GM19395 (cell line): ENCODE results near the gene TMEM267.
"Not testable (repeated sequence)": the region's sequence is repeated elsewhere in the genome, so short reads cannot be mapped to it uniquely, and the experiment has no call there.

Source experiments
- ATAC-seq: cut with Tn5 transposase; IDR thresholded peaks from one replicate; pipeline ENCODE4 v1.9.1; 2021; ENCODE audit warnings: mild to moderate bottlenecking, moderate library complexity; ENCODE audit not compliant: unreplicated experiment

The TMEM267 gene

DNA sequence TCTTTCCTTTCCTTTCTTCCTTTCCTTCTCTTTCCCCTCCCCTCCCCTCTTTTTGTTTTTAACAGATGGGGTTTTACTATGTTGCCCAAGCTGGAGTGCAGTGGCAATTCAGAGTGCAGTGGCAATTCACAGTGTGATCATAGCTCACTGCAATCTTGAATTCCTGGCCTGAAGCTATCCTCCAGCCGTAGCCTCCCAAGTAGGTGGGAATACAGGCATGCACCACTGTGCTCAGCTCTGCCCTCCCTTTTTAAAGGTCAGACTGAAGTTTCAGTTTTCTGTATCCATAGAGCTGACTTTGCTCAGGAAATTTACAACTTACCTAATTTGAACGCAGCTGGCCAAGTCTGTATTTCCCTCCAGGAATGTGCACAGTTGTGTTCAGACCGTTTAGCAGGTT is 72.2 kb downstream of the TMEM267 start:
- no peak for ATAC-seq

DNA sequence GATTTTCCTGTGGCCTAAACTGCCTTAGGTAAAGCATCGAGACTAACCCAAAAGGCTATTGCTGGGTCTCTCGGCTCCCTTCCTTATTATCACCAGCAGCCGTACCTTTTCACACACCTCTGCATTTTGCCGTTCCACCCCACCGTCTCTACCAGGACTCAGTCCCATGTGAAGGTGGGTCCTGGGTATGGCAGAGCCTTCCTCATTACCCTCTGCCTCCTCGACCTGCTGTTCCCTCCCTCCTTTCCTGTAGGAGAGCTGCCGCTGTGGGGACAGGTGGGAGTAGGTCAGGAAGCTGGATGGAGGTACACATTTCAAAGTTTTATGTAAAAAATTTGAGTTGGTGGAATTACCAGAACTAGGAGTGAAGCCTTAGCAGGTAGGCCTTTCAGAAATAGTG is 73.3 kb downstream of the TMEM267 start:
- ATAC-seq, result no peak

DNA sequence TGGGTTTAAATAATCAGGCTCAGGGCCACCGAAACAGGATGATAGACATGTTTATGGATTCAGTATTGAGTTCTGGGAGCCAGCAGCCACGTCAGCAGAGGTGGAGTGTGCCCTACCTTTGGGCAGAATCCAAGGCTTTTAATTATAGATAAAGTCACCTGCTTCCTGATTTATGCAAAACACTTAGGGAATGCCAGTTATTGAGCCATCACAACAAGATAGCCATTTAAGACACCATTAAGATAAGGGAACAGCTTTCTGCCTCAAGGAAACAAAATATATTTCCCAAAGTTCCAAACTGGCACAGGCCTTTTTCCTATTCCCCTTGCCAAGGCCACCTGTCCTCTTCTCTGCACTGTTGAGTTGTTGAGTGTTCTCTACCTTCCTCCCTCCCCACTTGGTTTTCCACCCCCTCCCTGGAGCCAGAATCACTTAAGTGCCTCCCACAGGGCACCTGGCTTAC is 73.8 kb downstream of the TMEM267 start:
- no peak for ATAC-seq

DNA sequence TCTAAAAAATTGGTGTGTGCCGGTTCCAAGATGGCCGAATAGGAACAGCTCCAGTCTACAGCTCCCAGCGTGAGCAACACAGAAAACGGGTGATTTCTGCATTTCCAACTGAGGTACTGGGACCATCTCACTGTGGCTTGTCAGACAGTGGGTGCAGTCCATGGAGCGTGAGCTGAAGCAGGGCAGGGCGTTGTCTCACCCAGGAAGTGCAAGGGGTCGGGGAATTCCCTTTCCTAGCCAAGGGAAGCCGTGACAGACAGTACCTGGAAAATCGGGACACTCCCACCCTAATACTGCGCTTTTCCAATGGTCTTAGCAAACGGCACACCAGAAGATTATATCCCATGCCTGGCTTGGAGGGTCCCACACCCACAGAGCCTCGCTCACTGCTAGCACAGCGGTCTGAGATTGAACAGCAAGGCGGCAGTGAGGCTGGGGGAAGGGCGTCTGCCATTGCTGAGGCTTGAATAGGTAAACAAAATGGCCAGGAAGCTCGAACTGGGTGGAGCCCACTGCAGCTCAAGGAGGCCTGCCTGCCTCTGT is 81.1 kb downstream of the TMEM267 start:
- ATAC-seq, result not testable (repeated sequence)

- no peak for ATAC-seq
Measured at GRCh38 chr5:43401827-43402226, 81.8 kb downstream of the TMEM267 start.

DNA sequence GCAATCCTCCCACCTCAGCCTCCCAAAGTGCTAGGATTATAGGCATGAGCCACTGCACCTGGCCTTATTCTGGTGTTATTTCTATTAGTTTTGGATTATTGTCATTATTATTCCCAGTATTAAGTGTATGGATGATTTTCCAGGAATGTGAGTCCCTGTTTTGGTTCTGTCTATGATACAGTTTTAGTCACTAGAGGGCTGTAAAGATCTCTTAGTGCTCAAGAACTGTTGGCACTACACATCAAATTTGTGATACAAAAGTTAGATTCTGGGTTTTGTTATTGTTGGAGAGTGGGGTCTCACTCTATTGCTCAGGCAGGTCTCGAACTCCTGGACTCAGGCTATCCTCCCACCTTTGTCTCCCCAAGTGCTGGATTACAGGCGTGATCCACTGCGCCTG is 83.6 kb downstream of the TMEM267 start:
- no peak for ATAC-seq

DNA sequence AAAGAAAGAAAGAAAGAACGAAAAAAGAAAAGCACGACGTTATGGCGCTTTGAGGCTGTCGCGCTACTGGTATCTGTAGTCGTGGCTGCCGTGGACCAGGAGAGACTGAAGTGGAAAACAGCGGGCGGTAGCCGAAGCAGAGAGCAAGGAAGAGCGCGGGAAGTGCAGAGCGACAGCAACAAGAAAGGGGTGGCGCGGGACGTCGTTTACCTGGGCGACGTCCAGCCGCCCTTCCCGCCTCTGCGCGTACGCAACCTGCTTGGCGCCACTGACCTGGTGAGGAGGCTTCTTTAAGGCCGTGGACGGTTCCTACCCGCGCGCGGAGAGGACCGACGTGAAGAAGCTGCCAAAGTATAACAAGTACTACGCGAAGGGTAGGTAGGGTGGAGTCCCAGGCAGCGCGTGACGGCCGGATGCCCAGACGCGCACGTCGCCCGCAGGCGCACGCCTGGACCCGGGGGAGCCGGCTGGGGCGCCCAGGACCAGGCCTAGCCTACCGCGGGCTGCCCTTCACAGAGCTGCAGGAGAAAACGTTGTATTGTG is 86.8 kb downstream of the TMEM267 start:
- ATAC-seq, result peak; percentile 93
